ENCODE results near the gene P4HA1. TPM values are rescaled to one million over a fixed set of nuclear protein-coding genes. Genes with fewer than 3 reads are reported as not detected.

Gene P4HA1
- total and polyA plus RNA-seq, 9 of the 15 experiments (the other 6 are each of a cell fraction or from before 2014, with no cell fraction given) = 20.2 to 177 (median 28.6) TPM

DNA sequence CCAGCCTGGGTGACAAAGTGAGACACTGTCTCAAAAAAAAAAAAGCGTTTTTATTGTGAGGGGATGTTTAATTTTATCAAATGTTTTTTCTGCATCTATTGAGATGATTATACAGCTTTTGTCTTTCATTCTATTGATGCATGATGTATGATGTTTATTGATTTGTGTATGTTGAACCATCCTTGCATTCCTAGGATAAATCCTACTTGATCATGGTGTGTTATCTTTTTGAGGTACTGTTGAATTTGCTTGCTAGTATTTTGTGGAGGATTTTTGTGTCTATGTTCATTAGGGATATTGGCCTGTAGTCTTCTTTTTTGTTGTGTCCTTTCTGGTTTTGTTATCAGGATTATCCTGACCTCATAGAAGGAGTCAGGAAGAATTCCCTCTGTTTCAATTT, 119.8 kb downstream of the P4HA1 start:
- H3K79me2 ChIP-seq (ENCODE audit: control insufficient read depth, insufficient read depth, low read length) = no peaks in the 10 kb centered on the region
- no peak for FAIRE-seq
- no peaks in the 10 kb centered on the region for H3K27me3 ChIP-seq (ENCODE audit: control insufficient read depth in 2 of 2, insufficient read depth in 2 of 2, low read length in 2 of 2)
- BruUV-seq (replicated peaks) = no TSS peak
- in situ Hi-C loops (cut with MboI) (no loop called here), intact Hi-C loops (cut with micrococcal nuclease) (no loop called here)
- no peaks in the 10 kb centered on the region for H3K36me3 ChIP-seq (ENCODE audit: control insufficient read depth, insufficient read depth, low read length)
- H3K9me3 ChIP-seq (replicated peaks; ENCODE audit: control insufficient read depth, insufficient read depth, low read depth, low read length) = peaks cover 26% of the 10 kb centered on the region
- no peak for ATAC-seq
- CTCF ChIA-PET (ENCODE audit: low intra/inter-chr PET ratio) = no interaction called here
- no peaks in the 10 kb centered on the region for H4K20me1 ChIP-seq (replicated peaks; ENCODE audit: control insufficient read depth, insufficient read depth, low read length)
- H2AFZ ChIP-seq (ENCODE audit: low read depth, low read length) = no peak overlapping the region
- H3K27ac ChIP-seq (ENCODE audit: extremely low read depth, low read depth, low read length) = no peak overlapping the region
- POLR2A ChIA-PET = no interaction called here
- H3K4me3 ChIP-seq = no peak overlapping the region
- no peak overlapping the region for H3K9ac ChIP-seq (ENCODE audit: insufficient read depth in 1 of 2, low read depth in 2 of 2, low read length in 2 of 2)
- no peaks in the 10 kb centered on the region for H3K9me1 ChIP-seq (ENCODE audit: control insufficient read depth, insufficient read depth, low read length)
- WGBS (ENCODE audit: insufficient coverage, low coverage, missing lambda C conversion rate) = 0% methylated on average over 1 of the region's 1 CpG
- H3K4me2 ChIP-seq (ENCODE audit: insufficient read depth, low read length) = no peak overlapping the region
- H3K4me1 ChIP-seq (replicated peaks in 1 of 2; ENCODE audit: control insufficient read depth in 2 of 2, insufficient read depth in 2 of 2, low read length in 2 of 2) = peaks cover 4 to 5% of the 10 kb centered on the region in 2 experiments; a peak in 3 of 5 replicates
- no peak for DNase-seq (ENCODE audit: extremely low read depth in 1 of 4, low spot score in 3 of 4)
- TF ChIP-seq, protein P1, sequence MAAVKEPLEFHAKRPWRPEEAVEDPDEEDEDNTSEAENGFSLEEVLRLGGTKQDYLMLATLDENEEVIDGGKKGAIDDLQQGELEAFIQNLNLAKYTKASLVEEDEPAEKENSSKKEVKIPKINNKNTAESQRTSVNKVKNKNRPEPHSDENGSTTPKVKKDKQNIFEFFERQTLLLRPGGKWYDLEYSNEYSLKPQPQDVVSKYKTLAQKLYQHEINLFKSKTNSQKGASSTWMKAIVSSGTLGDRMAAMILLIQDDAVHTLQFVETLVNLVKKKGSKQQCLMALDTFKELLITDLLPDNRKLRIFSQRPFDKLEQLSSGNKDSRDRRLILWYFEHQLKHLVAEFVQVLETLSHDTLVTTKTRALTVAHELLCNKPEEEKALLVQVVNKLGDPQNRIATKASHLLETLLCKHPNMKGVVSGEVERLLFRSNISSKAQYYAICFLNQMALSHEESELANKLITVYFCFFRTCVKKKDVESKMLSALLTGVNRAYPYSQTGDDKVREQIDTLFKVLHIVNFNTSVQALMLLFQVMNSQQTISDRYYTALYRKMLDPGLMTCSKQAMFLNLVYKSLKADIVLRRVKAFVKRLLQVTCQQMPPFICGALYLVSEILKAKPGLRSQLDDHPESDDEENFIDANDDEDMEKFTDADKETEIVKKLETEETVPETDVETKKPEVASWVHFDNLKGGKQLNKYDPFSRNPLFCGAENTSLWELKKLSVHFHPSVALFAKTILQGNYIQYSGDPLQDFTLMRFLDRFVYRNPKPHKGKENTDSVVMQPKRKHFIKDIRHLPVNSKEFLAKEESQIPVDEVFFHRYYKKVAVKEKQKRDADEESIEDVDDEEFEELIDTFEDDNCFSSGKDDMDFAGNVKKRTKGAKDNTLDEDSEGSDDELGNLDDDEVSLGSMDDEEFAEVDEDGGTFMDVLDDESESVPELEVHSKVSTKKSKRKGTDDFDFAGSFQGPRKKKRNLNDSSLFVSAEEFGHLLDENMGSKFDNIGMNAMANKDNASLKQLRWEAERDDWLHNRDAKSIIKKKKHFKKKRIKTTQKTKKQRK (IDR thresholded peaks at IDR 0.05; ENCODE audit: borderline replicate concordance, low read depth, low read length) = no peak
- TF ChIP-seq, protein P2, sequence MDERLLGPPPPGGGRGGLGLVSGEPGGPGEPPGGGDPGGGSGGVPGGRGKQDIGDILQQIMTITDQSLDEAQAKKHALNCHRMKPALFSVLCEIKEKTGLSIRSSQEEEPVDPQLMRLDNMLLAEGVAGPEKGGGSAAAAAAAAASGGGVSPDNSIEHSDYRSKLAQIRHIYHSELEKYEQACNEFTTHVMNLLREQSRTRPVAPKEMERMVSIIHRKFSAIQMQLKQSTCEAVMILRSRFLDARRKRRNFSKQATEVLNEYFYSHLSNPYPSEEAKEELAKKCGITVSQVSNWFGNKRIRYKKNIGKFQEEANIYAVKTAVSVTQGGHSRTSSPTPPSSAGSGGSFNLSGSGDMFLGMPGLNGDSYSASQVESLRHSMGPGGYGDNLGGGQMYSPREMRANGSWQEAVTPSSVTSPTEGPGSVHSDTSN (CRISPR knock-in tag; IDR thresholded peaks at IDR 0.05; ENCODE audit: low read depth) = no peak
- TF ChIP-seq, protein P2 (tag; conservative IDR thresholded peaks at IDR 0.05; ENCODE audit: low read depth) = no peak
- TF ChIP-seq ZNF143 (CRISPR knock-in tag; IDR thresholded peaks at IDR 0.05) (no peak), ZNF324 (CRISPR knock-in tag; IDR thresholded peaks at IDR 0.05) (peak; percentile 98), ZFX (CRISPR knock-in tag; IDR thresholded peaks at IDR 0.05) (no peak), ZNF165 (CRISPR knock-in tag; IDR thresholded peaks at IDR 0.05; ENCODE audit: borderline replicate concordance) (no peak), ARID2 (IDR thresholded peaks at IDR 0.05) (no peak), TBL1XR1 (IDR thresholded peaks at IDR 0.05; ENCODE audit: low read length in 2 of 2) (no peak), TRIM28 (IDR thresholded peaks at IDR 0.05) (peak; percentile 73), ZNF436 (CRISPR knock-in tag; IDR thresholded peaks at IDR 0.05) (no peak), MED1 (CRISPR knock-in tag; IDR thresholded peaks at IDR 0.05; ENCODE audit: borderline replicate concordance) (no peak)
- TF ChIP-seq, protein P3, sequence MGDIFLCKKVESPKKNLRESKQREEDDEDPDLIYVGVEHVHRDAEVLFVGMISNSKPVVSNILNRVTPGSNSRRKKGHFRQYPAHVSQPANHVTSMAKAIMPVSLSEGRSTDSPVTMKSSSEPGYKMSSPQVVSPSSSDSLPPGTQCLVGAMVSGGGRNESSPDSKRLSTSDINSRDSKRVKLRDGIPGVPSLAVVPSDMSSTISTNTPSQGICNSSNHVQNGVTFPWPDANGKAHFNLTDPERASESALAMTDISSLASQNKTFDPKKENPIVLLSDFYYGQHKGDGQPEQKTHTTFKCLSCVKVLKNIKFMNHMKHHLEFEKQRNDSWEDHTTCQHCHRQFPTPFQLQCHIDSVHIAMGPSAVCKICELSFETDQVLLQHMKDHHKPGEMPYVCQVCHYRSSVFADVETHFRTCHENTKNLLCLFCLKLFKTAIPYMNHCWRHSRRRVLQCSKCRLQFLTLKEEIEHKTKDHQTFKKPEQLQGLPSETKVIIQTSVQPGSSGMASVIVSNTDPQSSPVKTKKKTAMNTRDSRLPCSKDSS (IDR thresholded peaks at IDR 0.05; ENCODE audit: low read depth, partially characterized antibody) = peak; percentile 41
- TF ChIP-seq, protein P4, sequence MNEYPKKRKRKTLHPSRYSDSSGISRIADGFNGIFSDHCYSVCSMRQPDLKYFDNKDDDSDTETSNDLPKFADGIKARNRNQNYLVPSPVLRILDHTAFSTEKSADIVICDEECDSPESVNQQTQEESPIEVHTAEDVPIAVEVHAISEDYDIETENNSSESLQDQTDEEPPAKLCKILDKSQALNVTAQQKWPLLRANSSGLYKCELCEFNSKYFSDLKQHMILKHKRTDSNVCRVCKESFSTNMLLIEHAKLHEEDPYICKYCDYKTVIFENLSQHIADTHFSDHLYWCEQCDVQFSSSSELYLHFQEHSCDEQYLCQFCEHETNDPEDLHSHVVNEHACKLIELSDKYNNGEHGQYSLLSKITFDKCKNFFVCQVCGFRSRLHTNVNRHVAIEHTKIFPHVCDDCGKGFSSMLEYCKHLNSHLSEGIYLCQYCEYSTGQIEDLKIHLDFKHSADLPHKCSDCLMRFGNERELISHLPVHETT (CRISPR knock-in tag; conservative IDR thresholded peaks at IDR 0.05 in 1 of 2, IDR thresholded peaks at IDR 0.05 in 1 of 2) = no peak
